Measurements from ENCODE around the gene ZNF17.
"Not testable (repeated sequence)": the region's sequence is repeated elsewhere in the genome, so short reads cannot be mapped to it uniquely, and the experiment has no call there.

ZNF17 gene

GRCh38 chr19:57410877-57411671 lies at the start of gene ZNF17:
Gene ZNF17, plus strand, starts transcription at chr19:57411161. Its CDS starts 2,455 bp downstream, at chr19:57413616.
- H3K27me3 ChIP-seq (ENCODE audit: control insufficient read depth in 1 of 2, insufficient read depth in 2 of 2, low read length in 2 of 2): no peaks in the 10 kb centered on the region
- H3K9me3 ChIP-seq (ENCODE audit: low read length): peaks cover 10% of the 10 kb centered on the region
- peaks cover 20% of the 10 kb centered on the region for H3K36me3 ChIP-seq (ENCODE audit: insufficient read depth, low read length)
- H3K9ac ChIP-seq (ENCODE audit: low read length): peak within 1 kb of the TSS; percentile 32
- peak within 1 kb of the TSS; percentile 93 to 98 for H3K4me3 ChIP-seq (ENCODE audit: low read depth in 1 of 2, low read length in 2 of 2)
- H3K27ac ChIP-seq (ENCODE audit: low read depth, low read length): peak within 1 kb of the TSS; percentile 84
- peaks cover 8% of the 10 kb centered on the region for H3K4me1 ChIP-seq (ENCODE audit: insufficient read depth, low read length)

GRCh38 chr19:57362419-57362818 lies 48.5 kb upstream of the ZNF17 start:
- Histone ChIP-seq H3K27ac (ENCODE audit: low read depth, low read length) (peak overlapping the region; percentile 62), H3K4me3 (ENCODE audit: low read depth in 1 of 2, low read length in 2 of 2) (peak overlapping the region in 1 of 2 donors; percentile 75), H3K4me1 (ENCODE audit: insufficient read depth, low read length) (peaks cover 13% of the 10 kb centered on the region), H3K9ac (ENCODE audit: low read length) (peak overlapping the region; percentile 77), H3K27me3 (ENCODE audit: control insufficient read depth in 1 of 2, insufficient read depth in 2 of 2, low read length in 2 of 2) (no peaks in the 10 kb centered on the region), H3K9me3 (ENCODE audit: low read length) (peaks cover 14% of the 10 kb centered on the region), H3K36me3 (ENCODE audit: insufficient read depth, low read length) (peaks cover 18% of the 10 kb centered on the region)

GRCh38 chr19:57362997-57363687 lies 47.8 kb upstream of the ZNF17 start, which contains the start of the genes TRAPPC2B and ZNF547:
Gene TRAPPC2B, plus strand, starts transcription at chr19:57363551. Its CDS starts 1,283 bp downstream, at chr19:57364834.
Gene ZNF547, plus strand, starts transcription at chr19:57363551. Its CDS starts 5,005 bp downstream, at chr19:57368556.
- Histone ChIP-seq H3K27ac (ENCODE audit: low read depth, low read length) (peak within 1 kb of the TSS; percentile 65), H3K36me3 (ENCODE audit: insufficient read depth, low read length) (peaks cover 11% of the 10 kb centered on the region), H3K9ac (ENCODE audit: low read length) (peak within 1 kb of the TSS; percentile 77), H3K9me3 (ENCODE audit: low read length) (peaks cover 8% of the 10 kb centered on the region), H3K4me3 (ENCODE audit: low read depth in 1 of 2, low read length in 2 of 2) (peak within 1 kb of the TSS; percentile 56 to 75), H3K4me1 (ENCODE audit: insufficient read depth, low read length) (peaks cover 13% of the 10 kb centered on the region), H3K27me3 (ENCODE audit: control insufficient read depth in 1 of 2, insufficient read depth in 2 of 2, low read length in 2 of 2) (no peaks in the 10 kb centered on the region)

GRCh38 chr19:57363688-57364181 lies 47.2 kb upstream of the ZNF17 start:
- H3K9me3 ChIP-seq (ENCODE audit: low read length): peaks cover 2% of the 10 kb centered on the region
- H3K36me3 ChIP-seq (ENCODE audit: insufficient read depth, low read length): peaks cover 9% of the 10 kb centered on the region
- H3K27me3 ChIP-seq (ENCODE audit: control insufficient read depth in 1 of 2, insufficient read depth in 2 of 2, low read length in 2 of 2): no peaks in the 10 kb centered on the region
- H3K4me1 ChIP-seq (ENCODE audit: insufficient read depth, low read length): peaks cover 13% of the 10 kb centered on the region
- H3K27ac ChIP-seq (ENCODE audit: low read depth, low read length): peak overlapping the region; percentile 65
- peak overlapping the region; percentile 48 to 73 for H3K4me3 ChIP-seq (ENCODE audit: low read depth in 1 of 2, low read length in 2 of 2)
- no peak overlapping the region for H3K9ac ChIP-seq (ENCODE audit: low read length)

- H3K4me1 ChIP-seq (ENCODE audit: insufficient read depth, low read length): peaks cover 13% of the 10 kb centered on the region
- H3K9ac ChIP-seq (ENCODE audit: low read length): no peak overlapping the region
- no peak overlapping the region for H3K4me3 ChIP-seq (ENCODE audit: low read depth in 1 of 2, low read length in 2 of 2)
- peaks cover 11% of the 10 kb centered on the region for H3K36me3 ChIP-seq (ENCODE audit: insufficient read depth, low read length)
- H3K27me3 ChIP-seq (ENCODE audit: control insufficient read depth in 1 of 2, insufficient read depth in 2 of 2, low read length in 2 of 2): no peaks in the 10 kb centered on the region
- no peaks in the 10 kb centered on the region for H3K9me3 ChIP-seq (ENCODE audit: low read length)
- H3K27ac ChIP-seq (ENCODE audit: low read depth, low read length): no peak overlapping the region
Observed at GRCh38 chr19:57366776-57367175, 44.2 kb upstream of the ZNF17 start.

- Histone ChIP-seq H3K9me3 (ENCODE audit: low read length) (peaks cover 25% of the 10 kb centered on the region), H3K27ac (ENCODE audit: low read depth, low read length) (no peak overlapping the region), H3K4me3 (ENCODE audit: low read depth in 1 of 2, low read length in 2 of 2) (no peak overlapping the region), H3K4me1 (ENCODE audit: insufficient read depth, low read length) (no peaks in the 10 kb centered on the region), H3K9ac (ENCODE audit: low read length) (no peak overlapping the region), H3K27me3 (ENCODE audit: control insufficient read depth in 1 of 2, insufficient read depth in 2 of 2, low read length in 2 of 2) (no peaks in the 10 kb centered on the region), H3K36me3 (ENCODE audit: insufficient read depth, low read length) (peaks cover 53% of the 10 kb centered on the region)
Observed at GRCh38 chr19:57374179-57374578, 36.8 kb upstream of the ZNF17 start.

- not testable (repeated sequence) for H3K4me1 ChIP-seq (ENCODE audit: insufficient read depth, low read length); H3K27ac ChIP-seq (ENCODE audit: low read depth, low read length); H3K9ac ChIP-seq (ENCODE audit: low read length); H3K27me3 ChIP-seq (ENCODE audit: control insufficient read depth in 1 of 2, insufficient read depth in 2 of 2, low read length in 2 of 2); H3K4me3 ChIP-seq (ENCODE audit: low read depth in 1 of 2, low read length in 2 of 2)
- Histone ChIP-seq H3K36me3 (ENCODE audit: insufficient read depth, low read length) (peaks cover 53% of the 10 kb centered on the region), H3K9me3 (ENCODE audit: low read length) (peaks cover 25% of the 10 kb centered on the region)
Observed at GRCh38 chr19:57374647-57375046, 36.3 kb upstream of the ZNF17 start.

- peaks cover 53% of the 10 kb centered on the region for H3K36me3 ChIP-seq (ENCODE audit: insufficient read depth, low read length)
Observed at GRCh38 chr19:57376151-57376550, 34.8 kb upstream of the ZNF17 start.

GRCh38 chr19:57377498-57378146 lies 33.3 kb upstream of the ZNF17 start:
- peaks cover 25% of the 10 kb centered on the region for H3K9me3 ChIP-seq (ENCODE audit: low read length)
- H3K4me1 ChIP-seq (ENCODE audit: insufficient read depth, low read length): no peaks in the 10 kb centered on the region
- peaks cover 40% of the 10 kb centered on the region for H3K36me3 ChIP-seq (ENCODE audit: insufficient read depth, low read length)
- no peak overlapping the region for H3K9ac ChIP-seq (ENCODE audit: low read length)
- no peaks in the 10 kb centered on the region for H3K27me3 ChIP-seq (ENCODE audit: control insufficient read depth in 1 of 2, insufficient read depth in 2 of 2, low read length in 2 of 2)
- H3K27ac ChIP-seq (ENCODE audit: low read depth, low read length): no peak overlapping the region
- H3K4me3 ChIP-seq (ENCODE audit: low read depth in 1 of 2, low read length in 2 of 2): no peak overlapping the region

More at GRCh38 chr19:57376151-57376550, 34.8 kb upstream of the ZNF17 start:
- H3K4me3 ChIP-seq (ENCODE audit: low read depth in 1 of 2, low read length in 2 of 2): no peak overlapping the region
- peaks cover 25% of the 10 kb centered on the region for H3K9me3 ChIP-seq (ENCODE audit: low read length)
- H3K9ac ChIP-seq (ENCODE audit: low read length): no peak overlapping the region
- H3K27ac ChIP-seq (ENCODE audit: low read depth, low read length): no peak overlapping the region
- no peaks in the 10 kb centered on the region for H3K27me3 ChIP-seq (ENCODE audit: control insufficient read depth in 1 of 2, insufficient read depth in 2 of 2, low read length in 2 of 2)
- no peaks in the 10 kb centered on the region for H3K4me1 ChIP-seq (ENCODE audit: insufficient read depth, low read length)

GRCh38 chr19:57380923-57381322 lies 30.0 kb upstream of the ZNF17 start:
- Histone ChIP-seq H3K9ac (ENCODE audit: low read length) (no peak overlapping the region), H3K36me3 (ENCODE audit: insufficient read depth, low read length) (peaks cover 19% of the 10 kb centered on the region), H3K9me3 (ENCODE audit: low read length) (peaks cover 22% of the 10 kb centered on the region), H3K27ac (ENCODE audit: low read depth, low read length) (no peak overlapping the region), H3K27me3 (ENCODE audit: control insufficient read depth in 1 of 2, insufficient read depth in 2 of 2, low read length in 2 of 2) (no peaks in the 10 kb centered on the region), H3K4me3 (ENCODE audit: low read depth in 1 of 2, low read length in 2 of 2) (no peak overlapping the region), H3K4me1 (ENCODE audit: insufficient read depth, low read length) (no peaks in the 10 kb centered on the region)
